GM23338 (cell line): ENCODE data around the gene ELAVL3. TPM values are rescaled to one million over a fixed set of nuclear protein-coding genes. Genes with fewer than 3 reads are reported as not detected.
"Not testable (repeated sequence)": the region's sequence is repeated elsewhere in the genome, so short reads cannot be mapped to it uniquely, and the experiment has no call there.

Experiments used
- ATAC-seq: fragments of 200-7000 bp; cut with Tn5 transposase; 3 replicates; pipeline ENCODE4 v1.9.1; 2020
- DNase-seq: peaks from one replicate; pipeline ENCODE4 v3.0.0-alpha.2; 2015; ENCODE audit warnings: low spot score
- H2AFZ ChIP-seq: fragments of 200-600 bp; sonication (generic); 2 replicates; pipeline ENCODE4 v1.8.0; 2016; ENCODE audit warnings: antibody characterized with exemption, mild to moderate bottlenecking, moderate library complexity
- H3F3A ChIP-seq: fragments of 200-600 bp; sonication (generic); replicated peaks from 2 replicates; pipeline ENCODE4 v1.8.0; 2017; ENCODE audit warnings: antibody characterized with exemption, mixed run types, low read depth
- H3K27ac ChIP-seq: fragments of 200-600 bp; sonication (generic); 2 replicates; pipeline ENCODE4 v1.6.1; 2016; ENCODE audit warnings: low read depth
- H3K27me3 ChIP-seq: fragments of 200-600 bp; sonication (generic); 2 replicates; pipeline ENCODE4 v1.8.0; 2016; ENCODE audit warnings: mild to moderate bottlenecking, mixed run types, moderate library complexity; ENCODE audit not compliant: insufficient read depth
- H3K36me3 ChIP-seq: fragments of 200-600 bp; sonication (generic); 2 replicates; pipeline ENCODE4 v1.8.0; 2016; ENCODE audit warnings: mild to moderate bottlenecking; ENCODE audit not compliant: insufficient read depth
- H3K4me1 ChIP-seq: fragments of 200-600 bp; sonication (generic); 2 replicates; pipeline ENCODE4 v1.8.0; 2016; ENCODE audit warnings: mild to moderate bottlenecking, moderate library complexity; ENCODE audit not compliant: insufficient read depth
- H3K4me2 ChIP-seq: fragments of 200-600 bp; sonication (generic); 2 replicates; pipeline ENCODE4 v1.7.1; 2017; ENCODE audit warnings: mixed run types
- H3K4me3 ChIP-seq: fragments of 200-600 bp; sonication (generic); 2 replicates; pipeline ENCODE4 v1.6.1; 2016; ENCODE audit warnings: mixed run types
- H3K79me2 ChIP-seq: fragments of 200-600 bp; sonication (generic); replicated peaks from 2 replicates; pipeline ENCODE4 v1.8.0; 2017; ENCODE audit warnings: mild to moderate bottlenecking; ENCODE audit not compliant: insufficient read depth
- H3K9me2 ChIP-seq: fragments of 200-600 bp; sonication (generic); 2 replicates; pipeline ENCODE4 v1.8.0; 2017; ENCODE audit not compliant: insufficient read depth
- H4K20me1 ChIP-seq: fragments of 200-600 bp; sonication (generic); replicated peaks from 2 replicates; pipeline ENCODE4 v1.8.0; 2017; ENCODE audit warnings: mild to moderate bottlenecking; ENCODE audit not compliant: insufficient read depth
- H3K27ac Mint-ChIP-seq: 2 replicates; pipeline ENCODE4 v1.8.0; 2020; ENCODE audit warnings: inconsistent platforms, mild to moderate bottlenecking, moderate library complexity, mixed read lengths
- H3K27me3 Mint-ChIP-seq: 3 replicates; pipeline ENCODE4 v1.8.0; 2022; ENCODE audit warnings: low read depth, mild to moderate bottlenecking, moderate library complexity, mixed read lengths, inconsistent platforms; ENCODE audit not compliant: insufficient read depth, poor library complexity
- H3K36me3 Mint-ChIP-seq: 3 replicates; pipeline ENCODE4 v1.8.0; 2021; ENCODE audit warnings: low read depth, mild to moderate bottlenecking, inconsistent platforms, moderate library complexity, mixed read lengths
- H3K4me1 Mint-ChIP-seq: 3 replicates; pipeline ENCODE4 v1.8.0; 2020; ENCODE audit warnings: mild to moderate bottlenecking, inconsistent platforms, mixed read lengths
- H3K4me3 Mint-ChIP-seq: 3 replicates; pipeline ENCODE4 v1.8.0; 2021; ENCODE audit warnings: moderate library complexity, mild to moderate bottlenecking, inconsistent platforms, mixed read lengths
- H3K9me3 Mint-ChIP-seq: 3 replicates; pipeline ENCODE4 v1.8.0; 2020; ENCODE audit warnings: moderate library complexity, mild to moderate bottlenecking, inconsistent platforms, mixed read lengths
- ETS1 ChIP-seq: IDR thresholded peaks from 2 replicates; pipeline ENCODE4 v1.6.1; 2016; ENCODE audit warnings: antibody characterized with exemption
- EZH2 ChIP-seq: fragments of 200-600 bp; sonication (generic); IDR thresholded peaks from one replicate; pipeline ENCODE4 v1.8.0; 2017; ENCODE audit warnings: antibody characterized with exemption, mild to moderate bottlenecking, low read depth; ENCODE audit not compliant: unreplicated experiment
- EZH2phosphoT487 ChIP-seq: fragments of 200-600 bp; sonication (generic); IDR thresholded peaks from one replicate; pipeline ENCODE4 v1.8.1; 2018; ENCODE audit warnings: antibody characterized with exemption; ENCODE audit not compliant: unreplicated experiment
- JUNB ChIP-seq: IDR thresholded peaks from one replicate; pipeline ENCODE4 v1.6.1; 2016; ENCODE audit warnings: antibody characterized with exemption; ENCODE audit not compliant: unreplicated experiment
- NANOG ChIP-seq: IDR thresholded peaks from 2 replicates; pipeline ENCODE4 v1.6.1; 2016; ENCODE audit warnings: antibody characterized with exemption, borderline replicate concordance
- ZNF462 ChIP-seq: fragments of 250-450 bp; sonication (Bioruptor Pico); IDR thresholded peaks from 2 replicates; pipeline ENCODE4 v1.5.0; 2020; ENCODE audit warnings: mild to moderate bottlenecking, moderate library complexity
- polyA plus RNA-seq: library from polyadenylated mRNA; unstranded; fragments of >200 nt; fragmentation: Nextera tagmentation; extraction: Ambion mirVana; gene quantifications from 2 replicates; pipeline ENCODE4 v1.2.1, GENCODE V29; 2016
- total RNA-seq: library from RNA; depleted of rRNA; stranded (reverse); fragments of >200 nt; shearing (Covaris generic); gene quantifications from 2 replicates; pipeline ENCODE4 v1.2.3, GENCODE V29; 2014

Gene ELAVL3
- total and polyA plus RNA-seq, 2 experiments from 2014 or later: 0.45 to 1.2 TPM

- TF ChIP-seq ETS1 (no peak), EZH2phosphoT487 (no peak), JUNB (no peak)
These were observed 7.1 kb downstream of the ELAVL3 start (continued) for GRCh38 chr19:11473725-11474124.

DNA sequence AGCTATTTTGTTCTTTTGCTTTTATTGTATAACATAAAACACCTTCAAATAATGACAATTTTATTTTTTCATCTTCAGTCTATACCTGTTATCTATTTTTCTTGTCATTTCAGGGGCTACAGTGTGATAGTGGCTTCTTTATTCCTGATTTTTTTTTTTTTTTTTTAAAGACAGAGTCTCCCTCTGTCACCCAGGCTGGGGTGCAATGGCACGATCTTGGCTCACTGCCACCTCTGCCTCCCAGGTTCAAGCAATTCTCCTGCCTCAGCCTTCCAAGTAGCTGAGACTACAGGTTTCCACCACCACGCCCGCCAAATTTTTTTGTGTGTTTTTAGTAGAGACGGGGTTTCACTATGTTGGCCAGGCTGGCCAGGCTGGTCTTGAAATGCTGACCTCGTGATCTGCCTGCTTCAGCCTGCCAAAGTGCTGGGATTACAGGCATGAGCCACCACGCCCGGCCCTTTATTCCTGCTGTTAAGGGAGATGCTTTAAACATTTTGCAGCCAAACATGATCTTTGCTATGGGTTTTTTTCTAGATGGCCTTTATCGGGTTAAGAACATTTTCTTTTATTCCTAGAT is 12.5 kb downstream of the ELAVL3 start:
- H3K27ac ChIP-seq, H3K79me2 ChIP-seq, H3K27me3 Mint-ChIP-seq, H3K4me3 Mint-ChIP-seq, H3K27me3 ChIP-seq, H3K27ac Mint-ChIP-seq, H3K9me3 Mint-ChIP-seq, ATAC-seq, H4K20me1 ChIP-seq, H3K36me3 Mint-ChIP-seq, H3K36me3 ChIP-seq, H3K9me2 ChIP-seq, H3F3A ChIP-seq, H3K4me3 ChIP-seq, H2AFZ ChIP-seq, DNase-seq, H3K4me1 Mint-ChIP-seq, H3K4me2 ChIP-seq: not testable (repeated sequence)
- H3K4me1 ChIP-seq: peaks cover 11% of the 10 kb centered on the region; the same call in 1 of the 2 replicates

DNA sequence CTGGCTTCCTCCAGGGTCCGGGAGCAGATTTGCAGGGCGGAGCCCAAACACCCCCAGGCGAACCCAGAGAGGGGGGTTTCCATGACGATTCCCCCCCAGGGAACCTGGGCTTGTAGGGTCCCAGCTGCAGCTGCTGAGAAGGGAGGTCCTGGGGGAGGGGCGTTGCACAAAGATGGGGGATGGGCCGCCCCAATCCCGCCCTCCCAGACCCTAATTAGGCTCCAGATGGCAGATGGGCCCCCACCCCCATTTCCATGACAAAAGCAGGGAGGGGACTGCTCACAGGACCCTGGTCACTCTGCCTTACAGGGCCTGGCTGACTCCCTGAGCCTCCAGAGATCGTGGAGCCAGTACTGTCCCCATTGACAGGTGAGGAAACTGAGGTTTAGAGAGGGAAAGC is 15.2 kb downstream of the ELAVL3 start:
- Histone ChIP-seq H3K9me2 (no peaks in the 10 kb centered on the region), H3K4me3 (no peak overlapping the region; the same call in 1 of the 2 replicates), H3K79me2 (no peaks in the 10 kb centered on the region), H2AFZ (no peak overlapping the region), H4K20me1 (no peaks in the 10 kb centered on the region), H3F3A (0 out of 2 replicates have a peak, but pooled peaks cover 5% of the 10 kb centered on the region), H3K4me2 (0 out of 2 replicates have a peak overlapping the region, but pooled peaks have one; percentile 68), H3K4me1 (peaks cover 11% of the 10 kb centered on the region; the same call in 1 of the 2 replicates), H3K36me3 (no peaks in the 10 kb centered on the region), H3K27me3 (no peaks in the 10 kb centered on the region), H3K27ac (no peak overlapping the region)
- no peaks in the 10 kb centered on the region for H3K9me3 Mint-ChIP-seq
- no peak for TF ChIP-seq ZNF462 (CRISPR knock-in tag)
- TF ChIP-seq ETS1: no peak
- TF ChIP-seq JUNB: no peak
- TF ChIP-seq NANOG: no peak
- TF ChIP-seq EZH2: no peak
- H3K4me3 Mint-ChIP-seq: no peak overlapping the region
- H3K36me3 Mint-ChIP-seq: no peaks in the 10 kb centered on the region
- peaks cover 9% of the 10 kb centered on the region; the same call in 2 of the 3 replicates for H3K4me1 Mint-ChIP-seq
- peaks cover 5% of the 10 kb centered on the region for H3K27me3 Mint-ChIP-seq
- peak; percentile 73 for ATAC-seq
- DNase-seq: peak; percentile 65
- no peak overlapping the region for H3K27ac Mint-ChIP-seq
